NT2/D1 (cell line): ENCODE measurements around the gene APELA.
"Not testable (repeated sequence)": the region's sequence is repeated elsewhere in the genome, so short reads cannot be mapped to it uniquely, and the experiment has no call there.

Experiments
- YY1 ChIP-seq: IDR thresholded peaks from 2 replicates; pipeline ENCODE4 v1.6.1; 2011; ENCODE audit not compliant: insufficient read length, insufficient read depth
- ZNF274 ChIP-seq: IDR thresholded peaks from 2 replicates; pipeline ENCODE4 v1.6.1; 2011; ENCODE audit warnings: mild to moderate bottlenecking, low read depth, low read length

DNA sequence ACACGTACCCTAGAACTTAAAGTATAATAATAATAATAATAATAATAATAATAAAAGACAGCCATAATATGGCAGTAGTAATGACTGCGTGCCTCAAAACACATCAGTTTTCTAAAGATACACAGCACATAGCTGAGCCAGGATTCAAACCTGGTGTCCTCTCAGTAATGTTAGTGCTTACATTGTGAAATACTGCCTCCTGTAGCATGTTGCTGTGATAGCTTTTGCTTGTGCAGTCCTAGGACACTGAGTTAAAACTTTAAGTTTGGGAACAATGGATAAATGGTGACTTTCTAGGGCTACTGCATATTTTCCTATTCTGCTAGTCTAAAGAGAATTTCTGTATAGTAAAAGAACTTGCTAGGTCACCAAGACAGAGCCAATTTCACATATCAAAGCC, 36.5 kb downstream of the APELA start:
- TF ChIP-seq YY1, ZNF274: not testable (repeated sequence)
